Measurements from ENCODE around the gene RITA1. TPM values are rescaled to one million over a fixed set of nuclear protein-coding genes. Genes with fewer than 3 reads are reported as not detected.

RITA1 gene
- total RNA-seq, 4 donors from 2014 or later = 12.3 to 21.4 (median 16.2) TPM

DNA sequence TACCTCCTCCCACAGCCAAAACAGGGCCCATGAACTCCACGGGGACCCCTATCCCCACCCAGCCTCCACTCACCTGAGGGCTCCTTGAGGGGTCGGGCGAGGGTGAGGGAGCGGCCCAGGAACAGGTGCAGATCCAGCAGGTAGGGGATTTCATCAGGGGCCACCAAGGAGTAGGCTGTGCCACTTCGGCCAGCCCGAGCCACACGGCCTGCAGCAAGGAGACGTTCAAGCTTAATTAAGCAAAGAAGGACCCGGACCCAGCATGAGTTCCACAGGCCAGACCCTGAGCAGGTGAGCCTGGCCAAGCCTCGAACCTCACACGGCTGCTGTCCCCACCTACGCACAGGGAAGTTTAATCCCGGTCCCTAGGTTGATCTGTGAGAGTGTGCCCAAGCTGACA, 15.8 kb upstream of the RITA1 start:
- 95% methylated on average over 8 of the region's 13 CpGs for WGBS
- no peak for TF ChIP-seq POLR2AphosphoS5 (IDR thresholded peaks at IDR 0.05)
- TF ChIP-seq, protein P1, sequence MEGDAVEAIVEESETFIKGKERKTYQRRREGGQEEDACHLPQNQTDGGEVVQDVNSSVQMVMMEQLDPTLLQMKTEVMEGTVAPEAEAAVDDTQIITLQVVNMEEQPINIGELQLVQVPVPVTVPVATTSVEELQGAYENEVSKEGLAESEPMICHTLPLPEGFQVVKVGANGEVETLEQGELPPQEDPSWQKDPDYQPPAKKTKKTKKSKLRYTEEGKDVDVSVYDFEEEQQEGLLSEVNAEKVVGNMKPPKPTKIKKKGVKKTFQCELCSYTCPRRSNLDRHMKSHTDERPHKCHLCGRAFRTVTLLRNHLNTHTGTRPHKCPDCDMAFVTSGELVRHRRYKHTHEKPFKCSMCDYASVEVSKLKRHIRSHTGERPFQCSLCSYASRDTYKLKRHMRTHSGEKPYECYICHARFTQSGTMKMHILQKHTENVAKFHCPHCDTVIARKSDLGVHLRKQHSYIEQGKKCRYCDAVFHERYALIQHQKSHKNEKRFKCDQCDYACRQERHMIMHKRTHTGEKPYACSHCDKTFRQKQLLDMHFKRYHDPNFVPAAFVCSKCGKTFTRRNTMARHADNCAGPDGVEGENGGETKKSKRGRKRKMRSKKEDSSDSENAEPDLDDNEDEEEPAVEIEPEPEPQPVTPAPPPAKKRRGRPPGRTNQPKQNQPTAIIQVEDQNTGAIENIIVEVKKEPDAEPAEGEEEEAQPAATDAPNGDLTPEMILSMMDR (IDR thresholded peaks at IDR 0.05) = no peak
- no peak for TF ChIP-seq POLR2A (IDR thresholded peaks at IDR 0.05; ENCODE audit: low read depth)
- TF ChIP-seq EP300 (IDR thresholded peaks at IDR 0.05) = no peak

DNA sequence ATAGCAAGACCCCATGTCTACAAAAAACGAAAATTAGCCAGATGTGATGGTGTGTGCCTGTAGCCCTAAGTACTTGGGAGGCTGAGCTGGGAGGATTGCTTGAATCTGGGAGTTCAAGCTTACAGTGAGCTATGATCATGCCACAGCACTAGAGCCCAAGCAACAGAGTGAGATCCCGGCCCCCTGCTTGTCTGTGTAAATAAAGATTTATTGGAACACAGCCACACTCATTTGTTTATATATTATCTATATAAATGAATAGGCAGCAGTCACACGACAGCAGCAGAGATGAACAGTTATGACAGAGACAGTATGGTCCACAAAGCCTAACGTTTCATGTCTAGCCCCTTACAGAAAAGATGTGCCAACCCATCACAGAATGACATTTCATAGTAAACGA, 15.1 kb upstream of the RITA1 start:
- Histone ChIP-seq H3K9me3 (no peaks in the 10 kb centered on the region), H3K36me3 (peaks cover 87 to 100% (median 99%) of the 10 kb centered on the region in 4 donors), H3K27me3 (peaks cover 0 to 6% (median 0%) of the 10 kb centered on the region in 4 donors), H3K4me1 (no peaks in the 10 kb centered on the region), H3K4me3 (no peak overlapping the region), H3K27ac (replicated peaks in 1 of 4) (no peak overlapping the region)
- 92% methylated on average over 5 of the region's 5 CpGs for WGBS
- TF ChIP-seq, protein P1 (IDR thresholded peaks at IDR 0.05) = no peak
- TF ChIP-seq POLR2A (IDR thresholded peaks at IDR 0.05; ENCODE audit: low read depth) (no peak), POLR2AphosphoS5 (IDR thresholded peaks at IDR 0.05) (no peak), EP300 (IDR thresholded peaks at IDR 0.05) (no peak)
- DNase-seq (ENCODE audit: extremely low spot score) = no peak
- intact Hi-C loops (cut with DNase I) = loop anchor here (5.0 kb wide), 1 partner anchor 123 kb away; no protein-coding TSS in a partner anchor

More for the DNA sequence above, 15.8 kb upstream of the RITA1 start:
- no peak overlapping the region for H3K27ac ChIP-seq (replicated peaks in 1 of 4)
- H3K4me3 ChIP-seq = no peak overlapping the region
- H3K27me3 ChIP-seq = peaks cover 0 to 6% (median 0%) of the 10 kb centered on the region in 4 donors
- peaks cover 85 to 100% (median 100%) of the 10 kb centered on the region in 4 donors for H3K36me3 ChIP-seq
- DNase-seq (ENCODE audit: extremely low spot score) = no peak
- H3K9me3 ChIP-seq = no peaks in the 10 kb centered on the region
- no peaks in the 10 kb centered on the region for H3K4me1 ChIP-seq
- intact Hi-C loops (cut with DNase I) = loop anchor here (5.0 kb wide), 1 partner anchor 122 kb away; no protein-coding TSS in a partner anchor

DNA sequence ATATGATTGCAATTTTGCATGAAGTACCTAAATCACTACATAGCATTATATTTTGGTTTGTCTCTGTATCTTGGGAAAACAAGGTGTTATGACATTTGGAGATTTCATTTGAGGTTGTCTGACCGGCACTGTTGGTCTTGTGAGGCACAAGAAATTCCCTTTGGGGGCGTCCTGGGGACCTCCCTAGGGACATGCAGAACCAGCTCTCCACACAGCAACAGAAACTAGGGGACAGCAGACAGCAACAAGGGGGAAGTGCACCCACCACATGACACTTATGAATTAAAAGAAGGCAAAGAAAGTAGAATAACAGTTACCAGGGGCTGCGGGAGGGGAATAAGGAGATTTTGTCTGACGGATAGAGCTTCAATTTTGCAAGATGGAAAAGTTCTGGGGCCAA, 14.6 kb upstream of the RITA1 start:
- intact Hi-C loops (cut with DNase I) = loop anchor here (5.0 kb wide), 1 partner anchor 124 kb away; no protein-coding TSS in a partner anchor
- DNase-seq (ENCODE audit: extremely low spot score) = no peak
- H3K4me3 ChIP-seq = no peak overlapping the region
- TF ChIP-seq POLR2A (IDR thresholded peaks at IDR 0.05; ENCODE audit: low read depth) = no peak
- no peak for TF ChIP-seq EP300 (IDR thresholded peaks at IDR 0.05)
- no peak for TF ChIP-seq POLR2AphosphoS5 (IDR thresholded peaks at IDR 0.05)
- TF ChIP-seq, protein P1 (IDR thresholded peaks at IDR 0.05) = no peak
- H3K9me3 ChIP-seq = no peaks in the 10 kb centered on the region
- peaks cover 84 to 100% (median 99%) of the 10 kb centered on the region in 4 donors for H3K36me3 ChIP-seq
- H3K27me3 ChIP-seq = peaks cover 0 to 6% (median 0%) of the 10 kb centered on the region in 4 donors
- 96% methylated on average over 4 of the region's 4 CpGs for WGBS
- H3K4me1 ChIP-seq = no peaks in the 10 kb centered on the region
- H3K27ac ChIP-seq (replicated peaks in 1 of 4) = no peak overlapping the region

DNA sequence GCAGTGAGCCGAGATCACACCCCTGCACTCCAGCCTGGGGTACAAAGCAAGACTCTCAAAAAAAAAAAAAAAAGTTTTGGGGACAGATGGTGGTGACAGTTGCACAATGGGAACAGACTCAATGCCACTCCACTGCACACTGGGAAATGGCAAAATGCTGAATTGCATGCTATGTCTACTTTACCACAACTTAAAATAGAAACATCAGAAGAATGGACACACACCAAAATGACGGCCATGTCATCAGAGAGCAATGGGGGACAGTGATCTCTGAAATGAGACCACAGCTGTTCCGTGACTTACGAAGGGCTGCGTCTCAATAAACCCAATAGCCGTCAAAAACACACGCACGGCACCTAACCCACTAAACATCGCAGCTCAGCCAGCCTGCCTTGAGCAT, 14.0 kb upstream of the RITA1 start:
- intact Hi-C loops (cut with DNase I) = loop anchor here (5.0 kb wide), 1 partner anchor 124 kb away; no protein-coding TSS in a partner anchor
- 96% methylated on average over 9 of the region's 9 CpGs for WGBS
- H3K27ac ChIP-seq (replicated peaks in 1 of 4) = no peak overlapping the region
- TF ChIP-seq, protein P1 (IDR thresholded peaks at IDR 0.05) = no peak
- no peak for TF ChIP-seq POLR2AphosphoS5 (IDR thresholded peaks at IDR 0.05)
- TF ChIP-seq POLR2A (IDR thresholded peaks at IDR 0.05; ENCODE audit: low read depth) = no peak
- no peak for TF ChIP-seq EP300 (IDR thresholded peaks at IDR 0.05)
- no peak overlapping the region for H3K4me3 ChIP-seq
- H3K27me3 ChIP-seq = peaks cover 0 to 6% (median 0%) of the 10 kb centered on the region in 4 donors
- DNase-seq (ENCODE audit: extremely low spot score) = no peak
- H3K9me3 ChIP-seq = no peaks in the 10 kb centered on the region
- H3K36me3 ChIP-seq = peaks cover 84 to 100% (median 99%) of the 10 kb centered on the region in 4 donors
- H3K4me1 ChIP-seq = no peaks in the 10 kb centered on the region

All from esophagus muscularis mucosa (tissue), 4 donors.